IMR-90 (cell line): Measurements from ENCODE around the gene ROPN1B. TPM values are rescaled to one million over a fixed set of nuclear protein-coding genes. Genes with fewer than 3 reads are reported as not detected.

ENCODE experiments used
- ATAC-seq: fragments of 200-7000 bp; cut with Tn5 transposase; 2 replicates; pipeline ENCODE4 v1.9.1; 2020; ENCODE audit warnings: low read depth, mild to moderate bottlenecking, moderate library complexity
- BruUV-seq: library from RNA; stranded (reverse); fragments of 400-500 nt; replicated peaks from 2 replicates; lab custom pipeline; 2021; lab: Mats Ljungman, UMichigan
- CTCF ChIA-PET: fragments of 300-600 bp; formaldehyde crosslinking; extraction: SDS; loops from one replicate; lab custom pipeline; 2021; ENCODE audit warnings: antibody characterized with exemption; lab: Yijun Ruan, JAX
- POLR2A ChIA-PET: fragments of 300-600 bp; sonication (Branson Sonifier 250); formaldehyde crosslinking; loops from one replicate; lab custom pipeline; 2022; ENCODE audit warnings: antibody characterized with exemption; ENCODE audit not compliant: unreplicated experiment; lab: Charles Lee
- DNase-seq: peaks from one replicate; pipeline ENCODE4 v3.0.0; 2013
- H2AFZ ChIP-seq: replicated peaks from 2 replicates; pipeline ENCODE3; 2013; ENCODE audit warnings: low read length, mild to moderate bottlenecking; ENCODE audit not compliant: poor library complexity
- H2AK5ac ChIP-seq: 2 replicates; pipeline ENCODE4 v1.6.1; 2013; ENCODE audit warnings: low read depth, low read length, inconsistent platforms
- H2AK9ac ChIP-seq: replicated peaks from 2 replicates; pipeline ENCODE3; 2013; ENCODE audit warnings: mild to moderate bottlenecking, low read depth, low read length, moderate library complexity; ENCODE audit not compliant: poor library complexity
- H2BK120ac ChIP-seq: 2 replicates; pipeline ENCODE4 v1.6.1; 2013; ENCODE audit warnings: low read depth, low read length, inconsistent platforms
- H2BK15ac ChIP-seq: 3 replicates; pipeline ENCODE4 v1.6.1; 2013; ENCODE audit warnings: low read depth, low read length, inconsistent platforms
- H2BK20ac ChIP-seq: 2 replicates; pipeline ENCODE4 v1.6.1; 2013; ENCODE audit warnings: low read depth, mild to moderate bottlenecking, inconsistent platforms, low read length, moderate library complexity
- H2BK5ac ChIP-seq: 2 replicates; pipeline ENCODE4 v1.6.1; 2013; ENCODE audit warnings: mild to moderate bottlenecking, low read depth, low read length, inconsistent platforms; ENCODE audit not compliant: poor library complexity, severe bottlenecking
- H3K14ac ChIP-seq: replicated peaks from 2 replicates; pipeline ENCODE4 v1.6.1; 2013; ENCODE audit warnings: low read depth, low read length, inconsistent platforms
- H3K18ac ChIP-seq: 2 replicates; pipeline ENCODE4 v1.6.1; 2013; ENCODE audit warnings: low read depth, low read length, control low read depth
- H3K23ac ChIP-seq: 2 replicates; pipeline ENCODE4 v1.6.1; 2013; ENCODE audit warnings: low read depth, low read length, inconsistent platforms
- H3K27ac ChIP-seq: 2 replicates; pipeline ENCODE4 v1.5.1; 2013; ENCODE audit warnings: mild to moderate bottlenecking, control low read depth, low read length; ENCODE audit not compliant: insufficient read depth
- H3K27me3 ChIP-seq: 2 replicates; pipeline ENCODE4 v1.6.1; 2013; ENCODE audit warnings: low read length; ENCODE audit not compliant: control insufficient read depth, insufficient read depth
- H3K36me3 ChIP-seq: 2 replicates; pipeline ENCODE4 v1.6.1; 2013; ENCODE audit warnings: low read length, mixed read lengths; ENCODE audit not compliant: control insufficient read depth, insufficient read depth
- H3K4ac ChIP-seq: 2 replicates; pipeline ENCODE4 v1.6.1; 2013; ENCODE audit warnings: low read depth, low read length, inconsistent platforms
- H3K4me1 ChIP-seq: 2 replicates; pipeline ENCODE4 v1.6.1; 2013; ENCODE audit warnings: low read length, mixed read lengths; ENCODE audit not compliant: control insufficient read depth, insufficient read depth
- H3K4me2 ChIP-seq: 2 replicates; pipeline ENCODE4 v1.6.1; 2013; ENCODE audit warnings: low read depth, mild to moderate bottlenecking, control low read depth, low read length, moderate library complexity
- H3K4me3 ChIP-seq: 2 replicates; pipeline ENCODE4 v1.5.1; 2013; ENCODE audit warnings: low read depth, mild to moderate bottlenecking, control low read depth, low read length, moderate library complexity; ENCODE audit not compliant: insufficient read depth
- H3K56ac ChIP-seq: 2 replicates; pipeline ENCODE4 v1.6.1; 2013; ENCODE audit warnings: low read length, inconsistent platforms; ENCODE audit not compliant: insufficient read depth; ENCODE audit errors: extremely low read depth
- H3K79me1 ChIP-seq, 2 experiments: 2 replicates each; pipeline ENCODE4 v1.6.1; 2013; ENCODE audit warnings: low read length in 2 of 2, inconsistent platforms in 1 of 2, low read depth in 1 of 2
- H3K9ac ChIP-seq: 2 replicates; pipeline ENCODE4 v1.6.1; 2013; ENCODE audit warnings: low read depth, low read length, control low read depth
- H3K9me1 ChIP-seq: 2 replicates; pipeline ENCODE4 v1.6.1; 2013; ENCODE audit warnings: low read length, inconsistent platforms; ENCODE audit not compliant: insufficient read depth
- H3K9me3 ChIP-seq: 2 replicates; pipeline ENCODE4 v1.6.1; 2013; ENCODE audit warnings: low read length; ENCODE audit not compliant: control insufficient read depth, insufficient read depth
- H4K20me1 ChIP-seq: 2 replicates; pipeline ENCODE4 v1.6.1; 2013; ENCODE audit warnings: low read length, inconsistent platforms; ENCODE audit not compliant: insufficient read depth
- H4K5ac ChIP-seq: 2 replicates; pipeline ENCODE4 v1.6.1; 2013; ENCODE audit warnings: mild to moderate bottlenecking, low read depth, low read length, control low read depth
- H4K8ac ChIP-seq, 2 experiments: 2 replicates each; pipeline ENCODE4 v1.6.1; 2013; ENCODE audit warnings: low read depth in 2 of 2, low read length in 2 of 2, control low read depth in 1 of 2, inconsistent platforms in 1 of 2
- H4K91ac ChIP-seq: 2 replicates; pipeline ENCODE4 v1.6.1; 2013; ENCODE audit warnings: low read depth, low read length, inconsistent platforms; ENCODE audit not compliant: insufficient read depth
- BHLHE40 ChIP-seq: fragments of 150-350 bp; IDR thresholded peaks from 2 replicates; pipeline ENCODE4 v1.6.1; 2016; ENCODE audit warnings: mild to moderate bottlenecking, low read depth, low read length
- CEBPB ChIP-seq: IDR thresholded peaks from 2 replicates; pipeline ENCODE4 v1.6.1; 2012; ENCODE audit warnings: low read depth, low read length, improper control_type of control experiment
- CHD1 ChIP-seq: IDR thresholded peaks from 2 replicates; pipeline ENCODE4 v1.6.1; 2012; ENCODE audit warnings: low read depth, low read length, improper control_type of control experiment
- MAFK ChIP-seq: IDR thresholded peaks from 2 replicates; pipeline ENCODE4 v1.6.1; 2012; ENCODE audit warnings: low read depth, low read length, improper control_type of control experiment
- WGBS, 2 experiments: methylation state at CpG; one replicate each; pipeline versions ENCODE4 v1.1.5 to v1.1.7; 2013; ENCODE audit warnings: missing lambda C conversion rate in 2 of 2; ENCODE audit not compliant: insufficient read length in 1 of 2; ENCODE audit errors: extremely low coverage in 2 of 2; 5-methylcytosine and 5-hydroxymethylcytosine counted together
- dilution Hi-C: fragments of 300-500 bp; cut with HindIII; formaldehyde crosslinking; loops from one replicate; pipeline ENCODE4 v1.14.3; 2018; ENCODE audit warnings: low sequenced_read_pairs; ENCODE audit not compliant: unreplicated experiment
- in situ Hi-C: fragments of 300-500 bp; cut with MboI; formaldehyde crosslinking; loops from 3 replicates; pipeline ENCODE4 v1.14.3; 2019; ENCODE audit warnings: low sequenced_read_pairs, inconsistent platforms, mixed read lengths
- intact Hi-C: fragments of 100-400 bp; cut with micrococcal nuclease; formaldehyde crosslinking; loops from 2 replicates; pipeline ENCODE4 v1.10.0; 2022
- polyA plus RNA-seq, 3 experiments: library from polyadenylated mRNA; depleted of rRNA; stranded (reverse); fragments of >200 nt; gene quantifications; 2 replicates each; pipeline ENCODE4 v1.2.3, GENCODE V29; 2012; ENCODE audit warnings: low replicate concordance in 1 of 3
- total RNA-seq: library from RNA; depleted of rRNA; stranded (reverse); fragments of >200 nt; gene quantifications from 2 replicates; pipeline ENCODE4 v1.2.3, GENCODE V29; 2012
- TF ChIP-seq, protein P1 (sequence below): fragments of 150-350 bp; IDR thresholded peaks from 2 replicates; pipeline ENCODE4 v1.6.1; 2016; ENCODE audit warnings: low read depth, mild to moderate bottlenecking, low read length, moderate library complexity, borderline replicate concordance
- TF ChIP-seq, protein P2 (sequence below): conservative IDR thresholded peaks from 2 replicates; pipeline ENCODE4 v1.5.1; 2012; ENCODE audit warnings: mild to moderate bottlenecking, low read depth, low read length, improper control_type of control experiment

ROPN1B gene
- total and polyA plus RNA-seq, 2 of the 4 experiments (the other 2 are of a cell fraction) = not detected

- H3K27ac ChIP-seq = no peak overlapping the region
- no peak overlapping the region for H2AK5ac ChIP-seq
- no peak for ATAC-seq
- H3K4me1 ChIP-seq = peaks cover 3% of the 10 kb centered on the region; the same call in 1 of the 2 replicates
- no peak overlapping the region for H3K4me3 ChIP-seq
- TF ChIP-seq CHD1 (no peak), CEBPB (no peak), MAFK (no peak), BHLHE40 (no peak)
- TF ChIP-seq, protein P1, sequence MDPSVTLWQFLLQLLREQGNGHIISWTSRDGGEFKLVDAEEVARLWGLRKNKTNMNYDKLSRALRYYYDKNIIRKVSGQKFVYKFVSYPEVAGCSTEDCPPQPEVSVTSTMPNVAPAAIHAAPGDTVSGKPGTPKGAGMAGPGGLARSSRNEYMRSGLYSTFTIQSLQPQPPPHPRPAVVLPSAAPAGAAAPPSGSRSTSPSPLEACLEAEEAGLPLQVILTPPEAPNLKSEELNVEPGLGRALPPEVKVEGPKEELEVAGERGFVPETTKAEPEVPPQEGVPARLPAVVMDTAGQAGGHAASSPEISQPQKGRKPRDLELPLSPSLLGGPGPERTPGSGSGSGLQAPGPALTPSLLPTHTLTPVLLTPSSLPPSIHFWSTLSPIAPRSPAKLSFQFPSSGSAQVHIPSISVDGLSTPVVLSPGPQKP = no peak
- TF ChIP-seq, protein P2, sequence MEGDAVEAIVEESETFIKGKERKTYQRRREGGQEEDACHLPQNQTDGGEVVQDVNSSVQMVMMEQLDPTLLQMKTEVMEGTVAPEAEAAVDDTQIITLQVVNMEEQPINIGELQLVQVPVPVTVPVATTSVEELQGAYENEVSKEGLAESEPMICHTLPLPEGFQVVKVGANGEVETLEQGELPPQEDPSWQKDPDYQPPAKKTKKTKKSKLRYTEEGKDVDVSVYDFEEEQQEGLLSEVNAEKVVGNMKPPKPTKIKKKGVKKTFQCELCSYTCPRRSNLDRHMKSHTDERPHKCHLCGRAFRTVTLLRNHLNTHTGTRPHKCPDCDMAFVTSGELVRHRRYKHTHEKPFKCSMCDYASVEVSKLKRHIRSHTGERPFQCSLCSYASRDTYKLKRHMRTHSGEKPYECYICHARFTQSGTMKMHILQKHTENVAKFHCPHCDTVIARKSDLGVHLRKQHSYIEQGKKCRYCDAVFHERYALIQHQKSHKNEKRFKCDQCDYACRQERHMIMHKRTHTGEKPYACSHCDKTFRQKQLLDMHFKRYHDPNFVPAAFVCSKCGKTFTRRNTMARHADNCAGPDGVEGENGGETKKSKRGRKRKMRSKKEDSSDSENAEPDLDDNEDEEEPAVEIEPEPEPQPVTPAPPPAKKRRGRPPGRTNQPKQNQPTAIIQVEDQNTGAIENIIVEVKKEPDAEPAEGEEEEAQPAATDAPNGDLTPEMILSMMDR = no peak
- H2BK15ac ChIP-seq = no peak overlapping the region
- no peak overlapping the region for H2BK120ac ChIP-seq
- ChIA-PET CTCF (interaction anchor here (0.6 kb wide), 1 partner anchor 216 kb away, joined by 4 read pairs; no protein-coding TSS in a partner anchor), POLR2A (no interaction called here)
- H2AK9ac ChIP-seq = no peak overlapping the region
- no peak overlapping the region for H2BK5ac ChIP-seq
- no peak overlapping the region for H3K14ac ChIP-seq
- WGBS, 2 experiments = no CpG with 5 or more reads among the region's 5 CpGs
- H2BK20ac ChIP-seq = no peak overlapping the region
- H3K27me3 ChIP-seq = no peaks in the 10 kb centered on the region
- DNase-seq = no peak
- no peak overlapping the region for H3K18ac ChIP-seq
- intact Hi-C loops = no loop called here
- H4K5ac ChIP-seq = no peak overlapping the region
- H3K9me3 ChIP-seq = no peaks in the 10 kb centered on the region
- H3K9ac ChIP-seq = no peak overlapping the region
- H4K8ac ChIP-seq = no peak overlapping the region
- BruUV-seq = no TSS peak
- H3K4me2 ChIP-seq = no peak overlapping the region
- no peaks in the 10 kb centered on the region; the same call in 1 of the 2 replicates for H3K36me3 ChIP-seq
- H4K91ac ChIP-seq = no peak overlapping the region
- H4K20me1 ChIP-seq = no peaks in the 10 kb centered on the region
- dilution Hi-C loops = no loop called here
- no peaks in the 10 kb centered on the region; the same call in 1 of the 2 replicates for H3K9me1 ChIP-seq
- no peak overlapping the region for H2AFZ ChIP-seq
- H3K23ac ChIP-seq = no peak overlapping the region
- H3K4ac ChIP-seq = no peak overlapping the region
- in situ Hi-C loops = no loop called here
- no peaks in the 10 kb centered on the region for H3K79me1 ChIP-seq
- H3K56ac ChIP-seq = no peak overlapping the region
Measured at GRCh38 chr3:126021224-126021623, 52.2 kb downstream of the ROPN1B start.
